CD14-positive monocyte (primary cell): ENCODE measurements around the gene RAB17. TPM values are rescaled to one million over a fixed set of nuclear protein-coding genes. Genes with fewer than 3 reads are reported as not detected.
A peak's percentile ranks its signal among the peaks of the same experiment; 100 is the strongest.

Experiments used
- DNase-seq, 3 donors: peaks; one replicate each; pipeline ENCODE4 v3.0.0-alpha.2; 2011 to 2022
- H2AFZ ChIP-seq: 2 replicates; pipeline ENCODE4 v1.6.0; 2012; ENCODE audit warnings: mild to moderate bottlenecking, low read depth, low read length, inconsistent platforms; ENCODE audit not compliant: insufficient read depth, poor library complexity, severe bottlenecking
- H3K27ac ChIP-seq, 2 donors: 1 replicate in 1 of 2; 2 replicates in 1 of 2; pipeline ENCODE4 v1.5.1; 2012 to 2013; ENCODE audit warnings: low read length in 2 of 2, control low read depth in 1 of 2, inconsistent platforms in 1 of 2, low read depth in 1 of 2, mild to moderate bottlenecking in 1 of 2
- H3K27me3 ChIP-seq, 2 donors: one replicate each; pipeline versions ENCODE4 v1.6.0 to v1.6.1; 2011 to 2013; ENCODE audit warnings: low read length in 2 of 2; ENCODE audit not compliant: control insufficient read depth in 2 of 2, insufficient read depth in 2 of 2
- H3K36me3 ChIP-seq, 2 donors: replicated peaks in 1 of 2; 1 replicate in 1 of 2; 2 replicates in 1 of 2; pipeline versions ENCODE4 v1.5.1 to v1.6.1; 2012 to 2013; ENCODE audit warnings: low read length in 2 of 2, control low read depth in 1 of 2, inconsistent platforms in 1 of 2, mild to moderate bottlenecking in 1 of 2; ENCODE audit not compliant: insufficient read depth in 2 of 2, control insufficient read depth in 1 of 2
- H3K4me1 ChIP-seq, 2 donors: 1 replicate in 1 of 2; 2 replicates in 1 of 2; pipeline versions ENCODE4 v1.5.1 to v1.6.1; 2012 to 2013; ENCODE audit warnings: low read length in 2 of 2, control low read depth in 1 of 2, inconsistent platforms in 1 of 2, mild to moderate bottlenecking in 1 of 2, moderate library complexity in 1 of 2; ENCODE audit not compliant: insufficient read depth in 2 of 2, control insufficient read depth in 1 of 2
- H3K4me2 ChIP-seq: replicated peaks from 2 replicates; pipeline ENCODE3; 2012; ENCODE audit warnings: low read length, moderate library complexity, mild to moderate bottlenecking; ENCODE audit not compliant: poor library complexity, severe bottlenecking; ENCODE audit errors: extremely low read depth
- H3K4me3 ChIP-seq, 3 experiments: fragments of 200-600 bp in 1 of 3; sonication (generic) in 1 of 3; replicated peaks in 1 of 3; 1 replicate in 2 of 3; 2 replicates in 1 of 3; pipeline ENCODE4 v1.5.1; 2011 to 2013; ENCODE audit warnings: low read length in 3 of 3, mild to moderate bottlenecking in 3 of 3, control low read depth in 2 of 3, low read depth in 2 of 3, inconsistent platforms in 1 of 3, moderate library complexity in 1 of 3
- H3K79me2 ChIP-seq: 2 replicates; pipeline ENCODE4 v1.6.0; 2012; ENCODE audit warnings: mild to moderate bottlenecking, control low read depth, inconsistent platforms, low read length, moderate library complexity; ENCODE audit not compliant: insufficient read depth
- H3K9ac ChIP-seq: 2 replicates; pipeline ENCODE4 v1.6.0; 2017; ENCODE audit warnings: low read length, mild to moderate bottlenecking; ENCODE audit not compliant: insufficient read depth, poor library complexity, severe bottlenecking
- H3K9me3 ChIP-seq, 2 donors: replicated peaks in 1 of 2; 1 replicate in 1 of 2; 2 replicates in 1 of 2; pipeline versions ENCODE4 v1.5.1 to v1.6.1; 2012 to 2013; ENCODE audit warnings: low read length in 2 of 2, control low read depth in 1 of 2; ENCODE audit not compliant: control insufficient read depth in 1 of 2, insufficient read depth in 1 of 2
- H4K20me1 ChIP-seq: 2 replicates; pipeline ENCODE4 v1.6.0; 2012; ENCODE audit warnings: mild to moderate bottlenecking, low read length, control low read depth, moderate library complexity; ENCODE audit not compliant: insufficient read depth
- H3K27ac Mint-ChIP-seq, 7 donors: one replicate each; pipeline ENCODE4 v1.8.0; 2020; ENCODE audit warnings: mild to moderate bottlenecking in 7 of 7, mixed read lengths in 7 of 7, moderate library complexity in 6 of 7, inconsistent platforms in 2 of 7
- H3K27me3 Mint-ChIP-seq, 3 donors: one replicate each; pipeline ENCODE4 v1.8.0; 2021 to 2022; ENCODE audit warnings: low read depth in 3 of 3, mild to moderate bottlenecking in 3 of 3, mixed read lengths in 3 of 3, moderate library complexity in 3 of 3, inconsistent platforms in 1 of 3
- H3K36me3 Mint-ChIP-seq, 2 donors: one replicate each; pipeline ENCODE4 v1.8.0; 2020; ENCODE audit warnings: mixed read lengths in 2 of 2, inconsistent platforms in 1 of 2, mild to moderate bottlenecking in 1 of 2
- H3K4me1 Mint-ChIP-seq: one replicate; pipeline ENCODE4 v1.8.0; 2020; ENCODE audit warnings: mild to moderate bottlenecking, mixed read lengths
- H3K4me3 Mint-ChIP-seq, 2 donors: one replicate each; pipeline ENCODE4 v1.8.0; 2020; ENCODE audit warnings: mild to moderate bottlenecking in 2 of 2, mixed read lengths in 2 of 2, moderate library complexity in 1 of 2
- H3K9me3 Mint-ChIP-seq, 7 donors: one replicate each; pipeline ENCODE4 v1.8.0; 2020 to 2022; ENCODE audit warnings: mixed read lengths in 7 of 7, mild to moderate bottlenecking in 6 of 7, moderate library complexity in 6 of 7, inconsistent platforms in 2 of 7
- CTCF ChIP-seq: fragments of 200-600 bp; IDR thresholded peaks from one replicate; pipeline ENCODE4 v1.8.0; 2022; ENCODE audit warnings: antibody characterized with exemption, mild to moderate bottlenecking
- WGBS: methylation state at CpG from one replicate; pipeline ENCODE4 v1.1.5; 2013; ENCODE audit warnings: missing lambda C conversion rate; ENCODE audit not compliant: insufficient coverage; 5-methylcytosine and 5-hydroxymethylcytosine counted together
- intact Hi-C, 2 donors: fragments of 100-400 bp; cut with micrococcal nuclease; formaldehyde crosslinking; loops; one replicate each; pipeline versions ENCODE4 v1.15.0 to v1.15.1; 2023
- polyA plus RNA-seq, 3 donors: library from polyadenylated mRNA; depleted of rRNA in 1 of 3; unstranded in 2 of 3; stranded (reverse) in 1 of 3; fragments of 300-500 nt in 2 of 3; fragments of >200 nt in 1 of 3; fragmentation: Illumina TruSeq in 2 of 3; gene quantifications; 1 replicate in 2 of 3; 2 replicates in 1 of 3; pipeline ENCODE4 v1.2.3, GENCODE V29; 2012 to 2021

Gene RAB17
- polyA plus RNA-seq, 3 donors, result 0.13 to 0.35 TPM; not detected in 1

- H3K9me3 Mint-ChIP-seq, result peaks cover 0 to 2% (median 0%) of the 10 kb centered on the region in 7 donors
- no peaks in the 10 kb centered on the region for H3K36me3 Mint-ChIP-seq
- peak overlapping the region in 1 of 3 experiments; percentile 14 for H3K4me3 ChIP-seq
- DNase-seq, result no peak
- peak overlapping the region in 1 of 2 donors; percentile 27 for H3K4me3 Mint-ChIP-seq
- H3K27me3 Mint-ChIP-seq, result peaks cover 3 to 17% (median 12%) of the 10 kb centered on the region in 3 donors
- peak overlapping the region in 1 of 7 donors; percentile 58 for H3K27ac Mint-ChIP-seq
- no peak overlapping the region for H3K9ac ChIP-seq
- WGBS, result 13% methylated on average over 5 of the region's 15 CpGs
- H3K4me1 Mint-ChIP-seq, result peaks cover 39% of the 10 kb centered on the region
- H3K4me1 ChIP-seq, result peaks cover 28 to 38% of the 10 kb centered on the region in 2 donors
- no peaks in the 10 kb centered on the region for H4K20me1 ChIP-seq
- no peak for TF ChIP-seq CTCF
- H3K79me2 ChIP-seq, result no peaks in the 10 kb centered on the region
- no peak overlapping the region for H3K27ac ChIP-seq
- peak overlapping the region; percentile 74 for H2AFZ ChIP-seq
- H3K4me2 ChIP-seq, result peak overlapping the region; percentile 12
- no peaks in the 10 kb centered on the region for H3K36me3 ChIP-seq
- H3K27me3 ChIP-seq, result no peaks in the 10 kb centered on the region
- no peaks in the 10 kb centered on the region for H3K9me3 ChIP-seq
- intact Hi-C loops, result no loop called here
These were observed 26.4 kb upstream of the RAB17 start for GRCh38 chr2:237616734-237617586.

GRCh38 chr2:237616373-237616733 lies 25.8 kb upstream of the RAB17 start:
- H3K27ac Mint-ChIP-seq, result peak overlapping the region in 1 of 7 donors; percentile 4
- H3K4me1 ChIP-seq, result peaks cover 28 to 38% of the 10 kb centered on the region in 2 donors
- H2AFZ ChIP-seq, result no peak overlapping the region
- no peak overlapping the region for H3K4me3 ChIP-seq
- no peaks in the 10 kb centered on the region for H3K27me3 ChIP-seq
- peaks cover 39% of the 10 kb centered on the region for H3K4me1 Mint-ChIP-seq
- whole genome bisulfite sequencing, result 71% methylated on average over 1 of the region's 3 CpGs
- H4K20me1 ChIP-seq, result no peaks in the 10 kb centered on the region
- H3K79me2 ChIP-seq, result no peaks in the 10 kb centered on the region
- TF ChIP-seq CTCF, result no peak
- no peak overlapping the region for H3K9ac ChIP-seq
- H3K27ac ChIP-seq, result no peak overlapping the region
- no peaks in the 10 kb centered on the region for H3K9me3 ChIP-seq
- H3K36me3 Mint-ChIP-seq, result no peaks in the 10 kb centered on the region
- peaks cover 3 to 17% (median 12%) of the 10 kb centered on the region in 3 donors for H3K27me3 Mint-ChIP-seq
- intact Hi-C loops, result no loop called here
- no peaks in the 10 kb centered on the region for H3K36me3 ChIP-seq
- H3K9me3 Mint-ChIP-seq, result peaks cover 0 to 2% (median 0%) of the 10 kb centered on the region in 7 donors
- no peak for DNase-seq
- no peak overlapping the region for H3K4me2 ChIP-seq
- peak overlapping the region in 1 of 2 donors; percentile 6 for H3K4me3 Mint-ChIP-seq
